ENCODE results near the gene CECR2. TPM values are rescaled to one million over a fixed set of nuclear protein-coding genes. Genes with fewer than 3 reads are reported as not detected.

The CECR2 gene
- total and polyA plus RNA-seq, 10 of the 15 experiments (the other 5 are each of a cell fraction or from before 2014, with no cell fraction given): 0.01 to 0.08 (median 0.01) TPM; not detected in 7

- Histone ChIP-seq H3K9ac (ENCODE audit: control insufficient read depth, insufficient read depth, low read length) (no peak overlapping the region), H3K9me3 (replicated peaks; ENCODE audit: control insufficient read depth, insufficient read depth, low read length) (no peaks in the 10 kb centered on the region), H2AFZ (ENCODE audit: control insufficient read depth, low read depth, low read length) (no peak overlapping the region), H4K20me1 (ENCODE audit: control insufficient read depth, insufficient read depth) (no peaks in the 10 kb centered on the region), H3K36me3 (ENCODE audit: control insufficient read depth in 2 of 2, insufficient read depth in 2 of 2, low read length in 1 of 2) (peaks cover 10 to 14% of the 10 kb centered on the region in 2 experiments), H3K79me2 (ENCODE audit: control insufficient read depth, insufficient read depth, low read length) (no peaks in the 10 kb centered on the region), H3K4me2 (ENCODE audit: control insufficient read depth, insufficient read depth) (no peak overlapping the region), H3K4me1 (ENCODE audit: control insufficient read depth, insufficient read depth, low read length) (no peaks in the 10 kb centered on the region), H3K27me3 (replicated peaks in 1 of 2; ENCODE audit: control insufficient read depth in 2 of 2, insufficient read depth in 2 of 2, low read length in 1 of 2) (no peaks in the 10 kb centered on the region), H3K4me3 (no peak overlapping the region), H3K27ac (ENCODE audit: control insufficient read depth, insufficient read depth) (no peak overlapping the region)
- ChIA-PET RAD21 (ENCODE audit: unreplicated experiment) (no interaction called here), CTCF (interaction anchor here (0.6 kb wide), 1 partner anchor 136 kb away, joined by 3 read pairs; no protein-coding TSS in a partner anchor), POLR2A (no interaction called here), SMC1A (ENCODE audit: uncharacterized antibody, unreplicated experiment) (no interaction called here)
- FAIRE-seq (no peak), ATAC-seq (no peak), DNase-seq (ENCODE audit: low read depth, low spot score) (no peak)
- TF ChIP-seq E2F4 (IDR thresholded peaks at IDR 0.05; ENCODE audit: low read depth, low read length) (no peak), ELK1 (IDR thresholded peaks at IDR 0.05; ENCODE audit: low read depth, low read length) (no peak), ZBTB33 (IDR thresholded peaks at IDR 0.05) (no peak)
- intact Hi-C loops (cut with micrococcal nuclease; ENCODE audit: unreplicated experiment): no loop called here
- no TSS peak for BruUV-seq (replicated peaks)
- in situ Hi-C loops (cut with MboI): no loop called here
- WGBS (ENCODE audit: insufficient coverage, insufficient replicate concordance, low lambda C conversion rate, missing lambda C conversion rate): 89% methylated on average over 14 of the region's 14 CpGs
Observed at GRCh38 chr22:17587629-17588028, 218.4 kb downstream of the CECR2 start.
